A549 treated with ZK216348 at 1 μM for 4 hours (cell line): ENCODE results near the gene GLO1. TPM values are rescaled to one million over a fixed set of nuclear protein-coding genes. Genes with fewer than 3 reads are reported as not detected.

Source experiments
- total RNA-seq: library from RNA; stranded (reverse); fragments of 200-300 nt; extraction: Qiagen RNA extraction; gene quantifications from 5 replicates; pipeline ENCODE4 v1.2.3, GENCODE V29; 2022; ENCODE audit warnings: low read depth

GLO1 gene
- total RNA-seq, result 61.6 to 96.4 TPM (median 92.9 TPM) in 5 replicates

DNA sequence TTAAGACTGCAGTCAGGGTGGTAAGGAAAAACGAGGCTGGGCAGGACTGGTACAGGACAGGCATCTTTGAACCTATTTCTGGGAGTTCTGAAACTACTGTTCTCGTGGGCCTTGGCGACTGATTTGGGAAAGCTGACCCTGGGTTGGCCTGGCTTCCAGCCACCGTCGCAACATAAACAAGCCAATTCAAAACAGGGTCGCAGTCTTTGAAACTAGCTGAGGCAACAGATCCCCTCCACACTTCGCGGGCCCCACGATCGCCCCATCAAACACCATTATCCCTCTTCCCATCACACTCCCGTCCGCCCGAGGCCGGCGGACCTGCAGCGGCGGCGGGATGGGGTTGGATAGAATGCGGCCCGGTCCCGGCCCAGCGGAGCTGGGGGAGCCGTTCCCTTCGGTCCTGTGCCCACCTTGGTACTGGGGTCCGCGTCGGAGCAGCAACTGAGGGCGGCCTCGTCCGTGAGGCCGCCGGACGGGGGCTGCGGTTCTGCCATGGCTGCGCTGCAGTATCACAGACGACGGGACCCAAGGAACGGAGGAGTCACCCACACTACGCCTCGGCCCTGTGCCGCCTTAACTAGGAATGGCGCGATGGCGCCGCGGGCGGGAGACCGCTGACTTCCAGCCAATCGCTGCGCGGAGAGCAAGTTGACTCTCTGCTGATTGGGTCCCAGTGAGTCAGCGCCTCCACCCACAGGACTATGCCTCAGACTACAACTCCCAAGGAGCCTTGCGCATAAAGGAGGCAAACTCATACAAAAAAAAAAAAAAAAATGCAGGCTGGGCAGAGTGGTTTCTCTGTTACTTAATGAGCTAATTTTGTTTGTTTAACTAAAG is at the start of gene GLO1:
GLO1 (minus strand) TSS at position 588 of the 840 bp plus-strand sequence; CDS start at position 497, 91 bp downstream.

GRCh38 chr6:38715016-38715689 is 12.2 kb upstream of the GLO1 start, which contains the start of gene DNAH8:
TSS of gene DNAH8 (plus strand) at chr6:38715311. CDS start at chr6:38722810, 7,499 bp downstream.

GRCh38 chr6:38639498-38640215 is 63.3 kb downstream of the GLO1 start, which contains the start of gene BTBD9:
TSS of gene BTBD9 (minus strand) at chr6:38639929.

Other genes with a start within 250 kb of the GLO1 start
- gene BTBD9, start 63.2 kb downstream of the GLO1 start, total RNA-seq, result 1.8 to 3.0 TPM (median 2.6 TPM) in 5 replicates
- not detected in 5 replicates for gene DNAH8, start 12.2 kb upstream of the GLO1 start, total RNA-seq